ENCODE data around the gene PODXL. TPM values are rescaled to one million over a fixed set of nuclear protein-coding genes. Genes with fewer than 3 reads are reported as not detected.

The PODXL gene
- total and polyA plus RNA-seq, 2 donors from 2014 or later: 114 to 150 TPM

DNA sequence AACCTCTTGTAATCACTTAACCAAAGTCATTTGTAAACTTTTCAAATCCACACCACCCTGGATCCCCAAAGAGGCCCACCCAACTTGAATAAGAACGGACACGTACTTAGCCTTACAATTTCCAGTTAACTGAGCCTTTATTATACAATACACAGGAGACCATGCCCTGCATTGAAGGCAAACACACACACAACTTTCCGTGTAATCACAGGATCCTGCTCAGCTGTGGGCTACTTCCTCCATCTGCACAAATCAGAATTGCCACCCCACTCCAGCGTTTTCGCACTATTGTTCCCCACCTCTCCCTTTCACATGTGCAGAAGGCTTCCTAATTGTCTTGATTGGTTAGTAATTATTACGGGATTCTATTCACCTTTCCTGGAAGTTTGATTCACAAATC, 12.1 kb upstream of the PODXL start:
- H3K27me3 ChIP-seq (ENCODE audit: control insufficient read depth, insufficient read depth, low read length): no peaks in the 10 kb centered on the region
- FAIRE-seq: no peak
- H3K4me3 ChIP-seq (ENCODE audit: low read length in 3 of 3): no peak overlapping the region
- DNase-seq: no peak
- H3K27ac ChIP-seq (ENCODE audit: low read depth in 2 of 2, low read length in 2 of 2): no peak overlapping the region
- no peaks in the 10 kb centered on the region for H3K9me3 ChIP-seq (ENCODE audit: control insufficient read depth in 2 of 3, insufficient read depth in 1 of 3, low read length in 3 of 3)
- H3K4me1 ChIP-seq (ENCODE audit: control insufficient read depth in 2 of 3, insufficient read depth in 2 of 3, low read depth in 1 of 3, low read length in 3 of 3): no peaks in the 10 kb centered on the region
- TF ChIP-seq, protein P1, sequence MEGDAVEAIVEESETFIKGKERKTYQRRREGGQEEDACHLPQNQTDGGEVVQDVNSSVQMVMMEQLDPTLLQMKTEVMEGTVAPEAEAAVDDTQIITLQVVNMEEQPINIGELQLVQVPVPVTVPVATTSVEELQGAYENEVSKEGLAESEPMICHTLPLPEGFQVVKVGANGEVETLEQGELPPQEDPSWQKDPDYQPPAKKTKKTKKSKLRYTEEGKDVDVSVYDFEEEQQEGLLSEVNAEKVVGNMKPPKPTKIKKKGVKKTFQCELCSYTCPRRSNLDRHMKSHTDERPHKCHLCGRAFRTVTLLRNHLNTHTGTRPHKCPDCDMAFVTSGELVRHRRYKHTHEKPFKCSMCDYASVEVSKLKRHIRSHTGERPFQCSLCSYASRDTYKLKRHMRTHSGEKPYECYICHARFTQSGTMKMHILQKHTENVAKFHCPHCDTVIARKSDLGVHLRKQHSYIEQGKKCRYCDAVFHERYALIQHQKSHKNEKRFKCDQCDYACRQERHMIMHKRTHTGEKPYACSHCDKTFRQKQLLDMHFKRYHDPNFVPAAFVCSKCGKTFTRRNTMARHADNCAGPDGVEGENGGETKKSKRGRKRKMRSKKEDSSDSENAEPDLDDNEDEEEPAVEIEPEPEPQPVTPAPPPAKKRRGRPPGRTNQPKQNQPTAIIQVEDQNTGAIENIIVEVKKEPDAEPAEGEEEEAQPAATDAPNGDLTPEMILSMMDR (IDR thresholded peaks at IDR 0.05; ENCODE audit: borderline replicate concordance, extremely low read depth, insufficient read depth): no peak
- H3K9ac ChIP-seq (ENCODE audit: low read length in 3 of 3): no peak overlapping the region
- H3K36me3 ChIP-seq (ENCODE audit: control insufficient read depth in 2 of 3, insufficient read depth in 3 of 3, low read length in 3 of 3): no peaks in the 10 kb centered on the region
- intact Hi-C loops (cut with DNase I): no loop called here

DNA sequence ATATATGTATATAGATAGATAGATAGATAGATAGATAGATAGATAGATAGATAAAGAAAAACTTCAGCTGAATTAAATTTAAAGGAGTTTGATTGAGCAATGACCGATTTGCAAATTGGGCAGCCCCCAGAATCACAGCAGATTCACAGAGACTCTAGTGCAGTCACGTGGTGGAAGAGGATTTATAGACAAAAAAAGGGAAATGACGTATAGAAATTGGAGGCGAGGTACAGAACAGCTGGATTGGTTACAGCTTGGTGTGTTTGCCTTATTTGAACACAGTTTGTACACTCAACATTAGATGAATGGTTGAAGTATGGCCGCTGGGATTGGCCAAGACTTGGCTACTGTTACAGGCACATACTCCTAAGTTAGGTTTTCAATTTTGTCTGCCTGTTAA, 8.2 kb upstream of the PODXL start:
- no peaks in the 10 kb centered on the region for H3K4me1 ChIP-seq (ENCODE audit: control insufficient read depth in 2 of 3, insufficient read depth in 2 of 3, low read depth in 1 of 3, low read length in 3 of 3)
- TF ChIP-seq, protein P1 (IDR thresholded peaks at IDR 0.05; ENCODE audit: borderline replicate concordance, extremely low read depth, insufficient read depth): no peak
- intact Hi-C loops (cut with DNase I): no loop called here
- FAIRE-seq (no peak), DNase-seq (no peak)
- H3K9ac ChIP-seq (ENCODE audit: low read length in 3 of 3): no peak overlapping the region
- no peaks in the 10 kb centered on the region for H3K36me3 ChIP-seq (ENCODE audit: control insufficient read depth in 2 of 3, insufficient read depth in 3 of 3, low read length in 3 of 3)
- no peaks in the 10 kb centered on the region for H3K9me3 ChIP-seq (ENCODE audit: control insufficient read depth in 2 of 3, insufficient read depth in 1 of 3, low read length in 3 of 3)
- no peaks in the 10 kb centered on the region for H3K27me3 ChIP-seq (ENCODE audit: control insufficient read depth, insufficient read depth, low read length)
- H3K27ac ChIP-seq (ENCODE audit: low read depth in 2 of 2, low read length in 2 of 2): no peak overlapping the region
- no peak overlapping the region for H3K4me3 ChIP-seq (ENCODE audit: low read length in 3 of 3)

DNA sequence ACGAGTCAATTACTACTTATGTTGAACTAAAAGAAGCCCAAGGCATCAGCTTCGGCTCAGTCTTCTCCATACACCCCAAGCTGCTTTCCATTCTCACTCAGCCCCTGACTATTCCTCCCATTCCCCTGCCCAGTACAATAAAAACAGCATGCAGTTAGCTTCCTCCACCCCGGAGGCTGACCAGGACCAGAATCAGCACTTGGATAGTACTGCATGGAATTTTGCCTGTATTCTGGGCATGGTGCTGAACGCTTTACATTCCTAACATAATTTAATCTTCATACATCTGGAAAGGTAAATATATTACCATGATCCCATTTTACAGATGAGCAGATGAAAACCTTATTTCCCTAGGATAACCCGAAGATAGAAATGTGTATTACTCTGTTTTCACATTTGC, 7.5 kb upstream of the PODXL start:
- no peaks in the 10 kb centered on the region for H3K4me1 ChIP-seq (ENCODE audit: control insufficient read depth in 2 of 3, insufficient read depth in 2 of 3, low read depth in 1 of 3, low read length in 3 of 3)

More for the DNA sequence above, 7.5 kb upstream of the PODXL start:
- Histone ChIP-seq H3K9ac (ENCODE audit: low read length in 3 of 3) (no peak overlapping the region), H3K9me3 (ENCODE audit: control insufficient read depth in 2 of 3, insufficient read depth in 1 of 3, low read length in 3 of 3) (no peaks in the 10 kb centered on the region), H3K27ac (ENCODE audit: low read depth in 2 of 2, low read length in 2 of 2) (no peak overlapping the region), H3K27me3 (ENCODE audit: control insufficient read depth, insufficient read depth, low read length) (no peaks in the 10 kb centered on the region), H3K36me3 (ENCODE audit: control insufficient read depth in 2 of 3, insufficient read depth in 3 of 3, low read length in 3 of 3) (no peaks in the 10 kb centered on the region), H3K4me3 (ENCODE audit: low read length in 3 of 3) (no peak overlapping the region)
- no peak for DNase-seq
- TF ChIP-seq, protein P1 (IDR thresholded peaks at IDR 0.05; ENCODE audit: borderline replicate concordance, extremely low read depth, insufficient read depth): no peak
- no peak for FAIRE-seq
- intact Hi-C loops (cut with DNase I): no loop called here

Measured in kidney (tissue), 14 donors.